Mucosa of rectum (tissue), 2 donors: ENCODE data around the gene RMND5B.
A peak's percentile ranks its signal among the peaks of the same experiment; 100 is the strongest.

Experiments used
- H3K27ac ChIP-seq, 2 donors: one replicate each; pipeline ENCODE4 v1.7.0; 2013; ENCODE audit warnings: inconsistent platforms in 2 of 2, low read depth in 2 of 2, low read length in 2 of 2
- H3K27me3 ChIP-seq, 2 donors: one replicate each; pipeline ENCODE4 v1.7.0; 2013; ENCODE audit warnings: low read length in 2 of 2; ENCODE audit not compliant: control insufficient read depth in 2 of 2, insufficient read depth in 2 of 2
- H3K36me3 ChIP-seq, 2 donors: one replicate each; pipeline ENCODE4 v1.7.0; 2013; ENCODE audit warnings: low read length in 2 of 2; ENCODE audit not compliant: control insufficient read depth in 2 of 2, insufficient read depth in 2 of 2
- H3K4me1 ChIP-seq, 2 donors: one replicate each; pipeline ENCODE4 v1.7.0; 2013; ENCODE audit warnings: low read length in 2 of 2, mild to moderate bottlenecking in 1 of 2; ENCODE audit not compliant: control insufficient read depth in 2 of 2, insufficient read depth in 2 of 2
- H3K4me3 ChIP-seq, 2 donors: one replicate each; pipeline ENCODE4 v1.7.0; 2013; ENCODE audit warnings: low read length in 2 of 2
- H3K9ac ChIP-seq, 2 donors: one replicate each; pipeline ENCODE4 v1.7.0; 2013; ENCODE audit warnings: low read length in 2 of 2, low read depth in 1 of 2, mild to moderate bottlenecking in 1 of 2
- H3K9me3 ChIP-seq, 2 donors: one replicate each; pipeline ENCODE4 v1.7.0; 2013; ENCODE audit warnings: low read length in 2 of 2; ENCODE audit not compliant: control insufficient read depth in 2 of 2
- donor health status: healthy.
- donor health status: Normal muscosa, but diverticular disease.

RMND5B gene

GRCh38 chr5:178103612-178104011 is 27.2 kb upstream of the RMND5B start:
- H3K9me3 ChIP-seq: no peaks in the 10 kb centered on the region
- no peak overlapping the region for H3K27ac ChIP-seq
- H3K4me1 ChIP-seq: peaks cover 5 to 13% of the 10 kb centered on the region in 2 donors
- no peak overlapping the region for H3K9ac ChIP-seq
- H3K4me3 ChIP-seq: no peak overlapping the region
- no peaks in the 10 kb centered on the region for H3K27me3 ChIP-seq
- H3K36me3 ChIP-seq: no peaks in the 10 kb centered on the region

- Histone ChIP-seq H3K4me3 (no peak overlapping the region), H3K4me1 (peaks cover 10 to 20% of the 10 kb centered on the region in 2 donors), H3K36me3 (no peaks in the 10 kb centered on the region), H3K27ac (peak overlapping the region; percentile 22 to 38), H3K9ac (no peak overlapping the region), H3K9me3 (no peaks in the 10 kb centered on the region), H3K27me3 (no peaks in the 10 kb centered on the region)
Observed at GRCh38 chr5:178104492-178104891, 26.3 kb upstream of the RMND5B start.

- H3K9ac ChIP-seq: no peak overlapping the region
- no peak overlapping the region for H3K4me3 ChIP-seq
- H3K4me1 ChIP-seq: peaks cover 10 to 20% of the 10 kb centered on the region in 2 donors
- H3K9me3 ChIP-seq: no peaks in the 10 kb centered on the region
- H3K27me3 ChIP-seq: no peaks in the 10 kb centered on the region
- no peak overlapping the region for H3K27ac ChIP-seq
- no peaks in the 10 kb centered on the region for H3K36me3 ChIP-seq
Observed at GRCh38 chr5:178106086-178106485, 24.7 kb upstream of the RMND5B start.

GRCh38 chr5:178106556-178107239 is 24.1 kb upstream of the RMND5B start:
- no peaks in the 10 kb centered on the region for H3K9me3 ChIP-seq
- no peak overlapping the region for H3K9ac ChIP-seq
- no peaks in the 10 kb centered on the region for H3K36me3 ChIP-seq
- H3K27ac ChIP-seq: no peak overlapping the region
- no peaks in the 10 kb centered on the region for H3K27me3 ChIP-seq
- H3K4me1 ChIP-seq: peaks cover 10 to 20% of the 10 kb centered on the region in 2 donors
- no peak overlapping the region for H3K4me3 ChIP-seq

- Histone ChIP-seq H3K4me3 (no peak overlapping the region), H3K9me3 (no peaks in the 10 kb centered on the region), H3K36me3 (no peaks in the 10 kb centered on the region), H3K9ac (no peak overlapping the region), H3K27me3 (no peaks in the 10 kb centered on the region), H3K27ac (no peak overlapping the region), H3K4me1 (peaks cover 10 to 20% of the 10 kb centered on the region in 2 donors)
Observed at GRCh38 chr5:178107756-178108310, 23.0 kb upstream of the RMND5B start.

- H3K9ac ChIP-seq: no peak overlapping the region
- H3K27me3 ChIP-seq: no peaks in the 10 kb centered on the region
- H3K4me1 ChIP-seq: peaks cover 10 to 20% of the 10 kb centered on the region in 2 donors
- no peaks in the 10 kb centered on the region for H3K9me3 ChIP-seq
- no peaks in the 10 kb centered on the region for H3K36me3 ChIP-seq
- H3K4me3 ChIP-seq: no peak overlapping the region
- peak overlapping the region in 1 of 2 donors; percentile 5 for H3K27ac ChIP-seq
Observed at GRCh38 chr5:178108446-178108845, 22.4 kb upstream of the RMND5B start.

GRCh38 chr5:178108966-178109365 is 21.8 kb upstream of the RMND5B start:
- H3K27me3 ChIP-seq: no peaks in the 10 kb centered on the region
- H3K4me3 ChIP-seq: no peak overlapping the region

GRCh38 chr5:178110511-178110910 is 20.3 kb upstream of the RMND5B start:
- Histone ChIP-seq H3K9me3 (no peaks in the 10 kb centered on the region), H3K4me3 (no peak overlapping the region), H3K9ac (no peak overlapping the region), H3K4me1 (peaks cover 18% of the 10 kb centered on the region in 2 donors), H3K27me3 (peaks cover 0 to 9% of the 10 kb centered on the region in 2 donors), H3K36me3 (no peaks in the 10 kb centered on the region), H3K27ac (no peak overlapping the region)

More at GRCh38 chr5:178108966-178109365, 21.8 kb upstream of the RMND5B start:
- Histone ChIP-seq H3K9ac (no peak overlapping the region), H3K36me3 (no peaks in the 10 kb centered on the region), H3K27ac (peak overlapping the region in 1 of 2 donors; percentile 5), H3K9me3 (no peaks in the 10 kb centered on the region), H3K4me1 (peaks cover 11 to 20% of the 10 kb centered on the region in 2 donors)

- no peak overlapping the region for H3K27ac ChIP-seq
- no peak overlapping the region for H3K9ac ChIP-seq
- H3K4me3 ChIP-seq: no peak overlapping the region
- no peaks in the 10 kb centered on the region for H3K36me3 ChIP-seq
- no peaks in the 10 kb centered on the region for H3K9me3 ChIP-seq
- H3K27me3 ChIP-seq: peaks cover 2 to 19% of the 10 kb centered on the region in 2 donors
- H3K4me1 ChIP-seq: peaks cover 20 to 27% of the 10 kb centered on the region in 2 donors
Observed at GRCh38 chr5:178111925-178112324, 18.9 kb upstream of the RMND5B start.

- H3K27ac ChIP-seq: no peak overlapping the region
- no peaks in the 10 kb centered on the region for H3K9me3 ChIP-seq
- peaks cover 7 to 22% of the 10 kb centered on the region in 2 donors for H3K27me3 ChIP-seq
- H3K4me3 ChIP-seq: no peak overlapping the region
- H3K36me3 ChIP-seq: no peaks in the 10 kb centered on the region
- H3K9ac ChIP-seq: no peak overlapping the region
- peaks cover 20 to 27% of the 10 kb centered on the region in 2 donors for H3K4me1 ChIP-seq
Observed at GRCh38 chr5:178112545-178112944, 18.3 kb upstream of the RMND5B start.
